K562 (cell line): ENCODE results near the gene SPAG9. TPM values are rescaled to one million over a fixed set of nuclear protein-coding genes. Genes with fewer than 3 reads are reported as not detected.

ENCODE experiments used
- ATAC-seq: fragments of 200-7000 bp; cut with Tn5 transposase; 3 replicates; pipeline ENCODE4 v1.9.1; 2020; ENCODE audit warnings: moderate library complexity
- BruUV-seq: library from RNA; stranded (reverse); fragments of 400-500 nt; replicated peaks from 2 replicates; lab custom pipeline; 2021; lab: Mats Ljungman, UMichigan
- CTCF ChIA-PET: fragments of 300-600 bp; formaldehyde crosslinking; extraction: SDS; loops from one replicate; lab custom pipeline; 2021; ENCODE audit warnings: low intra/inter-chr PET ratio; lab: Yijun Ruan, JAX
- POLR2A ChIA-PET: fragments of 300-600, 350-650 bp; sonication (Branson Sonifier 250); formaldehyde crosslinking; extraction: SDS; loops from one replicate; lab custom pipeline; 2021; ENCODE audit warnings: antibody characterized with exemption, inconsistent platforms; lab: Yijun Ruan, JAX
- DNase-seq, 4 experiments: peaks; one replicate each; pipeline versions ENCODE4 v3.0.0 to v3.0.0-alpha.2; 2011 to 2018; ENCODE audit warnings: low spot score in 3 of 4, mixed read lengths in 3 of 4; ENCODE audit errors: extremely low read depth in 1 of 4
- FAIRE-seq: peaks from 2 replicates; lab custom pipeline; 2011; peaks lifted over from hg19 to GRCh38; lab: Jason Lieb, UNC
- H2AFZ ChIP-seq: 2 replicates; pipeline ENCODE4 v1.6.0; 2011; ENCODE audit warnings: low read depth, low read length, control low read depth, inconsistent platforms
- H3K27ac ChIP-seq: fragments of 200-600 bp; 3 replicates; pipeline ENCODE4 v1.8.0; 2011; ENCODE audit warnings: low read depth, mild to moderate bottlenecking, control low read depth, inconsistent platforms, low read length, moderate library complexity, mixed read lengths; ENCODE audit errors: extremely low read depth
- H3K27me3 ChIP-seq, 2 experiments: fragments of 300-600 bp in 1 of 2; 2 replicates in 1 of 2; 3 replicates in 1 of 2; pipeline versions ENCODE4 v1.6.0 to v1.8.0; 2011; ENCODE audit warnings: inconsistent platforms in 2 of 2, low read length in 2 of 2, mild to moderate bottlenecking in 1 of 2, mixed read lengths in 1 of 2, moderate library complexity in 1 of 2; ENCODE audit not compliant: control insufficient read depth in 2 of 2, insufficient read depth in 2 of 2
- H3K36me3 ChIP-seq: fragments of 300-600 bp; 3 replicates; pipeline ENCODE4 v1.8.0; 2011; ENCODE audit warnings: mild to moderate bottlenecking, low read length, inconsistent platforms; ENCODE audit not compliant: control insufficient read depth, insufficient read depth
- H3K4me1 ChIP-seq, 2 experiments: fragments of 200-600 bp in 1 of 2; replicated peaks in 1 of 2; 2 replicates in 1 of 2; 3 replicates in 1 of 2; pipeline versions ENCODE4 v1.5.1 to v1.8.0; 2011; ENCODE audit warnings: inconsistent platforms in 2 of 2, low read length in 2 of 2, mild to moderate bottlenecking in 1 of 2, mixed read lengths in 1 of 2, moderate library complexity in 1 of 2; ENCODE audit not compliant: control insufficient read depth in 2 of 2, insufficient read depth in 2 of 2
- H3K4me2 ChIP-seq: 2 replicates; pipeline ENCODE4 v1.6.1; 2011; ENCODE audit warnings: low read length, control low read depth, inconsistent platforms, mixed read lengths; ENCODE audit not compliant: insufficient read depth
- H3K4me3 ChIP-seq: fragments of 200-600 bp; sonication (generic), shearing (Covaris generic); 2 replicates; pipeline ENCODE4 v1.5.1; 2016; ENCODE audit warnings: control low read depth, inconsistent platforms
- H3K79me2 ChIP-seq: fragments of 200-600 bp; 3 replicates; pipeline ENCODE4 v1.8.0; 2011; ENCODE audit warnings: low read length, inconsistent platforms; ENCODE audit not compliant: control insufficient read depth, insufficient read depth
- H3K9ac ChIP-seq, 2 experiments: 2 replicates each; pipeline versions ENCODE4 v1.6.0 to v1.6.1; 2011; ENCODE audit warnings: low read depth in 2 of 2, low read length in 2 of 2, control low read depth in 1 of 2, inconsistent platforms in 1 of 2, mild to moderate bottlenecking in 1 of 2, mixed read lengths in 1 of 2; ENCODE audit not compliant: insufficient read depth in 1 of 2
- H3K9me1 ChIP-seq: one replicate; pipeline ENCODE4 v1.6.0; 2011; ENCODE audit warnings: inconsistent platforms, mild to moderate bottlenecking, low read length, moderate library complexity; ENCODE audit not compliant: control insufficient read depth, insufficient read depth
- H3K9me3 ChIP-seq: replicated peaks from 2 replicates; pipeline ENCODE4 v1.5.1; 2011; ENCODE audit warnings: low read depth, low read length, inconsistent platforms; ENCODE audit not compliant: control insufficient read depth, insufficient read depth
- H4K20me1 ChIP-seq: replicated peaks from 2 replicates; pipeline ENCODE4 v1.6.1; 2011; ENCODE audit warnings: low read length, inconsistent platforms, mixed read lengths; ENCODE audit not compliant: control insufficient read depth, insufficient read depth
- CCNT2 ChIP-seq: IDR thresholded peaks from 2 replicates; pipeline ENCODE4 v1.6.1; 2011; ENCODE audit warnings: borderline replicate concordance, low read depth, mild to moderate bottlenecking, moderate library complexity, mixed read lengths, low read length; ENCODE audit not compliant: insufficient read length; ENCODE audit errors: extremely low read depth
- RCOR1 ChIP-seq, 2 experiments: IDR thresholded peaks; 2 replicates each; pipeline ENCODE4 v1.6.1; 2012; ENCODE audit warnings: low read depth in 2 of 2, low read length in 2 of 2, borderline replicate concordance in 1 of 2, improper control_type of control experiment in 1 of 2
- RFX1 ChIP-seq: fragments of 450-650 bp; IDR thresholded peaks from 2 replicates; pipeline ENCODE4 v1.6.1; 2016; ENCODE audit warnings: mild to moderate bottlenecking, moderate library complexity
- WGBS: fragments of 100-300 bp; shearing (Covaris generic); methylation state at CpG from one replicate; pipeline ENCODE4 v1.1.6; 2016; ENCODE audit warnings: low coverage, mixed read lengths; ENCODE audit not compliant: insufficient coverage; ENCODE audit errors: missing lambda C conversion rate; 5-methylcytosine and 5-hydroxymethylcytosine counted together
- in situ Hi-C: fragments of 300-500 bp; cut with MboI; formaldehyde crosslinking; loops from 4 replicates; pipeline ENCODE4 v1.15.0; 2018; ENCODE audit warnings: inconsistent platforms, mixed read lengths
- intact Hi-C: fragments of 100-400 bp; cut with micrococcal nuclease; formaldehyde crosslinking; loops from 2 replicates; pipeline ENCODE4 v1.14.2; 2022
- polyA plus RNA-seq, 8 experiments: library from polyadenylated mRNA; depleted of rRNA in 4 of 8; stranded (reverse) in 5 of 8; unstranded in 3 of 8; fragments of >200 nt; fragmentation: Nextera tagmentation in 2 of 8; fragmentation: Illumina TruSeq in 1 of 8; extraction: Ambion mirVana in 2 of 8; extraction: Trizol in 1 of 8; gene quantifications; 2 replicates each; pipeline versions ENCODE4 v1.2.1 to v1.2.3, GENCODE V29; 2011 to 2014; ENCODE audit warnings: inconsistent platforms in 1 of 8, missing spikeins in 1 of 8
- total RNA-seq, 7 experiments: library from RNA; depleted of rRNA in 6 of 7; stranded (reverse); fragments of >200 nt in 6 of 7; fragmentation: Illumina TruSeq in 2 of 7; extraction: Trizol in 2 of 7; gene quantifications; 2 replicates each; pipeline versions ENCODE4 v1.2.1 to v1.2.3, GENCODE V29; 2011 to 2021; ENCODE audit warnings: low replicate concordance in 1 of 7
- TF ChIP-seq, protein P1 (sequence below): fragments of 250-450 bp; sonication (Bioruptor Pico); IDR thresholded peaks from 2 replicates; pipeline ENCODE4 v1.5.0; 2020; ENCODE audit warnings: mild to moderate bottlenecking, borderline replicate concordance
- TF ChIP-seq, protein P2 (sequence below), 2 experiments: fragments of 450-650 bp in 1 of 2; sonication (generic) in 1 of 2; formaldehyde crosslinking in 1 of 2; IDR thresholded peaks in 1 of 2; conservative IDR thresholded peaks in 1 of 2; 2 replicates each; pipeline versions ENCODE4 v1.6.1 to v1.8.1; 2016 to 2023; ENCODE audit warnings: mild to moderate bottlenecking in 2 of 2, moderate library complexity in 2 of 2, inconsistent platforms in 1 of 2, missing genetic modification reagents in 1 of 2

The SPAG9 gene
- total and polyA plus RNA-seq, 9 of the 15 experiments (the other 6 are each of a cell fraction or from before 2014, with no cell fraction given): 12.2 to 99.2 (median 58.2) TPM

DNA sequence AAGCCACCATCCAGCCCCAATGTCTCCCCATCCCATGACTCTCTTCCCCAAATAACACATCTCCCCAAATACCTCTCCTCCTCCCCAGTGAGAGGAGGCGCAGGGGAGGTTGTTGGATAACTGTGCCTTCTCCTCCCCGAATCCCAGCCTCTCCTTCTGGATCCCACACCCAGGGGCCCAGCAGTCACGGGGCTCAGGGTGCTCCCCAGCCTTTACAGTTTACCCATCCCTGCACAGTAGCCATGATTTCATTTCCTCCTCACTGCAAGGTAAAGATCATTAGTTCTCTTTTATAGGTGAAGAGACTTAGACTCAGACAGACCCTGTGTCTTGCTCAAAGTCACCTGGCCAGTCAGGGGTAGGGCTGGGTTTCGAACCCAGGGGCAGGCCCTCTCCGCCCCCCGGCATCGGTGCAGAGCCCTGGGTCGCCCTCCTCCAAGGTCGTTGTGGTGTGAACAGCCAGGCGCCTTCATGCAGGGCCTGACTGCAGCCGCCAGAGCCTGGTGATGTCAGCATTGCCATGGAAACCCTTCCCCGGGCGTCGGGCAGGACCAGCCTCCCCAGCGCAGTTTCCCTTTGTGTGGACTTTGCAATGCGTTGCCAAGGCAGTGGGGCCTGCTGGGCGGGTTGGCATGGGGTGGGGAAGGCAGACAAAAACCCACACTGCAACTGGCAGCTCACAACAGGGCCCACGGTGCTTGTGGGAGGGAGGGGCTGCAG, 201.2 kb downstream of the SPAG9 start:
- in situ Hi-C loops: no loop called here

More for the DNA sequence above, 201.2 kb downstream of the SPAG9 start:
- no TSS peak for BruUV-seq
- H3K27ac ChIP-seq: no peak overlapping the region
- no peaks in the 10 kb centered on the region for H3K9me3 ChIP-seq
- TF ChIP-seq, protein P1, sequence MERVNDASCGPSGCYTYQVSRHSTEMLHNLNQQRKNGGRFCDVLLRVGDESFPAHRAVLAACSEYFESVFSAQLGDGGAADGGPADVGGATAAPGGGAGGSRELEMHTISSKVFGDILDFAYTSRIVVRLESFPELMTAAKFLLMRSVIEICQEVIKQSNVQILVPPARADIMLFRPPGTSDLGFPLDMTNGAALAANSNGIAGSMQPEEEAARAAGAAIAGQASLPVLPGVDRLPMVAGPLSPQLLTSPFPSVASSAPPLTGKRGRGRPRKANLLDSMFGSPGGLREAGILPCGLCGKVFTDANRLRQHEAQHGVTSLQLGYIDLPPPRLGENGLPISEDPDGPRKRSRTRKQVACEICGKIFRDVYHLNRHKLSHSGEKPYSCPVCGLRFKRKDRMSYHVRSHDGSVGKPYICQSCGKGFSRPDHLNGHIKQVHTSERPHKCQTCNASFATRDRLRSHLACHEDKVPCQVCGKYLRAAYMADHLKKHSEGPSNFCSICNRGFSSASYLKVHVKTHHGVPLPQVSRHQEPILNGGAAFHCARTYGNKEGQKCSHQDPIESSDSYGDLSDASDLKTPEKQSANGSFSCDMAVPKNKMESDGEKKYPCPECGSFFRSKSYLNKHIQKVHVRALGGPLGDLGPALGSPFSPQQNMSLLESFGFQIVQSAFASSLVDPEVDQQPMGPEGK (CRISPR knock-in tag): no peak
- TF ChIP-seq, protein P2, sequence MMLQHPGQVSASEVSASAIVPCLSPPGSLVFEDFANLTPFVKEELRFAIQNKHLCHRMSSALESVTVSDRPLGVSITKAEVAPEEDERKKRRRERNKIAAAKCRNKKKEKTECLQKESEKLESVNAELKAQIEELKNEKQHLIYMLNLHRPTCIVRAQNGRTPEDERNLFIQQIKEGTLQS (IDR thresholded peaks at IDR 0.05): peak; percentile 26; the same call in 1 of the 2 replicates
- TF ChIP-seq, protein P2 (CRISPR knock-in tag; conservative IDR thresholded peaks at IDR 0.05): no peak
- TF ChIP-seq RFX1 (peak; percentile 77), RCOR1 (IDR thresholded peaks at IDR 0.05; ENCODE audit: borderline replicate concordance in 1 of 2, low read depth in 2 of 2, low read length in 2 of 2) (peak in 1 of 2 experiments; percentile 51; a peak in 1 of 4 replicates), CCNT2 (no peak)
- H3K9me1 ChIP-seq: no peaks in the 10 kb centered on the region
- no peak overlapping the region for H3K4me2 ChIP-seq
- H3K79me2 ChIP-seq: no peaks in the 10 kb centered on the region
- H3K4me3 ChIP-seq: no peak overlapping the region
- DNase-seq (peak; percentile 28 to 50 (median 41)), FAIRE-seq (no peak), ATAC-seq (peak; percentile 69)
- no peak overlapping the region for H3K9ac ChIP-seq
- no peak overlapping the region for H2AFZ ChIP-seq
- intact Hi-C loops: no loop called here
- ChIA-PET POLR2A (interaction anchor here (0.6 to 1.0 kb wide), 2 partner anchors 12 to 189 kb away, joined by 4 to 6 read pairs; no protein-coding TSS in a partner anchor), CTCF (no interaction called here)
- no peaks in the 10 kb centered on the region for H3K36me3 ChIP-seq
- H3K4me1 ChIP-seq: peaks cover 0 to 24% of the 10 kb centered on the region in 2 experiments; a peak in 2 of 5 replicates
- no peaks in the 10 kb centered on the region for H4K20me1 ChIP-seq
- no peaks in the 10 kb centered on the region; a peak in 1 of 5 replicates for H3K27me3 ChIP-seq
- 28% methylated on average over 14 of the region's 18 CpGs for WGBS
